ENCODE results near the gene ZBTB7C. TPM values are rescaled to one million over a fixed set of nuclear protein-coding genes. Genes with fewer than 3 reads are reported as not detected.

ZBTB7C gene
- total RNA-seq, 1 donor = 0.09 TPM

DNA sequence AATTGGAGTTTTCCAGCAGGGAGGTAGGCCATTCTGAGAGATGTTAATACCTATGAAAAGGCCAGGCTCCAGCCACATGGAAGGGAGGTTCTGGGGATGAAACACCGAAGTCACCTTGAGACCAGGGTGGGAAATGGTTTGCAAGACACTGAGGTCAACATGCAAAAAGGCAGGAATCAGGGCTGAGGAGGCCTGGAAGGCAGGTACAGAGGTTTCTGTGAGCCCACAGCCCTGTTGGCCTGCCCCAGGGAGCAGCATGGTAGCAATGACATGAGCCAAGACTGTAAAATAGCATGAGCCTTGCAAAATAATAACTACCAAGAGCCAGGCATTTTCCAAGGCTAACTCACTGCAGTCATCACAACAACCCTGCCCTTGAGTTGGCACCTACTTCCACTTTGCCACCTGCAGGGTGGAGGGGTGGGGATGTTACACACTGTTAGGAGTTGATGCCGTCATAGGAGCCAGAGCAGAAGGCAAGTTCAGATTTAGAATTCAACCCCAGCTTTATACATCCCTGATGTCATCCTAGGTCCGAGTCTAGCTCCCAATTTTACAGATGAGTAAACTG, 61.3 kb downstream of the ZBTB7C start:
- no peak overlapping the region for H3K4me3 ChIP-seq (ENCODE audit: low read depth, low read length)
- no peak for DNase-seq (ENCODE audit: low read depth)
- no peak for TF ChIP-seq CTCF (IDR thresholded peaks at IDR 0.05; ENCODE audit: insufficient read depth, low read length)

DNA sequence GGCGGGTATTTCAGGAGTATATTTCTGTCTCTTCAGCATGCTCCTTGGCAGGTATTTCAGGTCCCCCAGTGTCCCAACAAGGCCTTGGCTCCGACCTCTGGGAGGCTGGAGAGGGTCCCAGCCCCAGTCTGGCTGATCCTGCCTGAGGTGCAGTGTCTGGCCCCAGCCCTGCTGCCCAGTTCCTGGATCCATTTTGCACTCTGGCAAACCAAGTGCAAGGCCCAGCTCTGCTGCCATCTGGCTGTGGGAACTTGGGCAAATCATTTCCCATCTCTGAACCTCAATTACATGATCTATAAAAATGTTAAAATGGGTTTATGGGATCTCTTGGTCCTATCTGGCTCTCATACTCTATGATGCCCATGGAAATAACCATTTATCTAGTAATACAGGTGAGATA, 63.6 kb downstream of the ZBTB7C start:
- peak; percentile 35 for DNase-seq (ENCODE audit: low read depth)
- H3K4me3 ChIP-seq (ENCODE audit: low read depth, low read length) = no peak overlapping the region
- peak; percentile 67 for TF ChIP-seq CTCF (IDR thresholded peaks at IDR 0.05; ENCODE audit: insufficient read depth, low read length)

GRCh38 chr18:48342581-48342980, 66.6 kb downstream of the ZBTB7C start:
- no peak for TF ChIP-seq CTCF (IDR thresholded peaks at IDR 0.05; ENCODE audit: insufficient read depth, low read length)
- no peak for DNase-seq (ENCODE audit: low read depth)
- no peak overlapping the region for H3K4me3 ChIP-seq (ENCODE audit: low read depth, low read length)

GRCh38 chr18:48342125-48342524, 67.1 kb downstream of the ZBTB7C start:
- H3K4me3 ChIP-seq (ENCODE audit: low read depth, low read length) = no peak overlapping the region
- DNase-seq (ENCODE audit: low read depth) = no peak

DNA sequence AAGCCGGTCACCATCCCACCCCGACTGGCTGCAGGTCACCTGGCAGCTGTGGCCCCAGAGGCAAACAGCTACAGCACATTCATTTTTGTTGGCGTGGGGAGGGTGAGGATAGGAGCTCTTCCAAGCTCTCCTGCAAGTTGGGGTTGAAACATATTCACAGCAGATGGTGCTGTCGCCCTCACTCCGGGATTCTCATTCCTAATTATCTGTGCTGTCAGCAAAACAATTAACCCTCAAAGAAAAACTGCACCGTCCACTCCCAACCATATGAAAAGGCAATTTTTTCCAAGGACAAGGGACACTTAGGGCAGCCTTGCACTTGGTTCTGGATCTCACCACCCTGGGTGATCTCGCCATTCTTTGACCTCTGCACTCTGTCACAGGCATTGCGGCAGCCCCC, 68.6 kb downstream of the ZBTB7C start:
- TF ChIP-seq CTCF (IDR thresholded peaks at IDR 0.05; ENCODE audit: insufficient read depth, low read length) = no peak
- no peak overlapping the region for H3K4me3 ChIP-seq (ENCODE audit: low read depth, low read length)
- no peak for DNase-seq (ENCODE audit: low read depth)

More at GRCh38 chr18:48342125-48342524, 67.1 kb downstream of the ZBTB7C start:
- no peak for TF ChIP-seq CTCF (IDR thresholded peaks at IDR 0.05; ENCODE audit: insufficient read depth, low read length)

DNA sequence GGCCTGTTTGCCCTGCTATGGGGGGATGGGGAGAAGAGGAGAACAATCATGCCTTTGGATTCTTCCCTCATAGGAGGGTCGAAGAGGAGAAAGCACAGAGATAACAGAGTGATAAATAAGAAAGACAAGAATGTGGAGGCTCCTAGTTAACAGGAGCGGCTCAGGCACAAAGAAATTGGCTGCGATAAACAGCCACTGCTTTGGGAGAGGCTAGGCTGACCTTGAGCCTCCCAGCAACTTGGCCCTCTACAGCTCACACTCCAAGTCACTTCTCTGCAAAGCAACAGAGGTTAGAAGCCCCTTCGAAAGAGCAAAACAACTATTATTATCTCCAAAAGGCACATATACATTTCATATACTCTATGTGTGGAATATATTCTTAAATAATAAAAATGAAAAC, 69.5 kb downstream of the ZBTB7C start:
- DNase-seq (ENCODE audit: low read depth) = no peak
- H3K4me3 ChIP-seq (ENCODE audit: low read depth, low read length) = no peak overlapping the region
- TF ChIP-seq CTCF (IDR thresholded peaks at IDR 0.05; ENCODE audit: insufficient read depth, low read length) = no peak

- no peak overlapping the region for H3K4me3 ChIP-seq (ENCODE audit: low read depth, low read length)
- DNase-seq (ENCODE audit: low read depth) = no peak
- no peak for TF ChIP-seq CTCF (IDR thresholded peaks at IDR 0.05; ENCODE audit: insufficient read depth, low read length)
Measured at GRCh38 chr18:48338915-48339314, 70.3 kb downstream of the ZBTB7C start.
